Measurements from ENCODE around the gene MAN1C1. TPM values are rescaled to one million over a fixed set of nuclear protein-coding genes. Genes with fewer than 3 reads are reported as not detected.

Gene MAN1C1
- total RNA-seq, 2 donors from 2014 or later, result 2.2 to 4.3 TPM

DNA sequence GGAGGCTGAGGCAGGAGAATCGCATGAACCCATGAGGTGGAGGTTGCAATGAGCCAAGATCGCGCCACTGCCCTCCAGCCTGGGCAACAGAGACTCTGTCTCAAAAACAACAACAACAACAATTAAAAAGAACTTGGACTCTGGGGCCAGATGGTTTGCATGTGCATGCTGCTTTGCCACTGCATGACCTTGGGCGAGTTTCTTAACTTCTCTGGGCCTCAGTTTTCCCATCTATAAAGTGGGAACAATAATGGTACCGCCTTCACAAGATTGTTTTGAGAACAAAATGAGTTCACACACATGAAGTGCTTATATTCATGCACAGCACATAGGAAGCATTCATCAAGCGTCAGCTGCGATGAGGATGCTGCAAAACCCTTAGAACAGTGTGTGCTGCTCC is 74.6 kb downstream of the MAN1C1 start:
- peaks cover 10% of the 10 kb centered on the region for H3K4me1 Mint-ChIP-seq
- no peaks in the 10 kb centered on the region for H3K27me3 ChIP-seq (ENCODE audit: control insufficient read depth, insufficient read depth, low read length, poor library complexity, severe bottlenecking)
- DNase-seq, result no peak
- no peaks in the 10 kb centered on the region for H3K9me3 Mint-ChIP-seq
- no peak for TF ChIP-seq CTCF (conservative IDR thresholded peaks at IDR 0.05)
- H3K27ac ChIP-seq (ENCODE audit: low read depth, low read length), result no peak overlapping the region
- H3K27me3 Mint-ChIP-seq (ENCODE audit: insufficient read depth), result no peaks in the 10 kb centered on the region
- H3K36me3 Mint-ChIP-seq (ENCODE audit: low read depth), result no peaks in the 10 kb centered on the region
- H3K36me3 ChIP-seq (ENCODE audit: control insufficient read depth, insufficient read depth, low read length), result no peaks in the 10 kb centered on the region
- H3K9me3 ChIP-seq (ENCODE audit: control insufficient read depth, low read length), result no peaks in the 10 kb centered on the region
- no peak overlapping the region for H3K9ac ChIP-seq (ENCODE audit: extremely low read depth, low read length, poor library complexity, severe bottlenecking)
- H3K4me3 Mint-ChIP-seq, result no peak overlapping the region
- no peak overlapping the region for H3K27ac Mint-ChIP-seq
- H3K4me3 ChIP-seq (ENCODE audit: low read length), result no peak overlapping the region
- WGBS, 2 experiments (ENCODE audit: insufficient coverage in 1 of 2, insufficient read length in 1 of 2), result 91 to 92% methylated on average over 7 of the region's 7 CpGs
- H3K4me1 ChIP-seq (ENCODE audit: control insufficient read depth, insufficient read depth, low read length), result no peaks in the 10 kb centered on the region

GRCh38 chr1:25692560-25692959 is 76.0 kb downstream of the MAN1C1 start:
- Mint-ChIP-seq H3K27ac (no peak overlapping the region), H3K4me1 (peaks cover 12% of the 10 kb centered on the region), H3K36me3 (ENCODE audit: low read depth) (no peaks in the 10 kb centered on the region), H3K4me3 (no peak overlapping the region), H3K9me3 (no peaks in the 10 kb centered on the region), H3K27me3 (ENCODE audit: insufficient read depth) (no peaks in the 10 kb centered on the region)
- no peaks in the 10 kb centered on the region for H3K9me3 ChIP-seq (ENCODE audit: control insufficient read depth, low read length)
- H3K27me3 ChIP-seq (ENCODE audit: control insufficient read depth, insufficient read depth, low read length, poor library complexity, severe bottlenecking), result no peaks in the 10 kb centered on the region
- no peaks in the 10 kb centered on the region for H3K36me3 ChIP-seq (ENCODE audit: control insufficient read depth, insufficient read depth, low read length)
- no peak overlapping the region for H3K9ac ChIP-seq (ENCODE audit: extremely low read depth, low read length, poor library complexity, severe bottlenecking)
- H3K4me3 ChIP-seq (ENCODE audit: low read length), result no peak overlapping the region
- TF ChIP-seq CTCF (conservative IDR thresholded peaks at IDR 0.05), result peak; percentile 85
- H3K27ac ChIP-seq (ENCODE audit: low read depth, low read length), result no peak overlapping the region
- WGBS, 2 experiments (ENCODE audit: insufficient coverage in 1 of 2, insufficient read length in 1 of 2), result 70 to 77% methylated on average over 3 to 6 of the region's 6 CpGs
- no peaks in the 10 kb centered on the region for H3K4me1 ChIP-seq (ENCODE audit: control insufficient read depth, insufficient read depth, low read length)
- DNase-seq, result peak; percentile 89

DNA sequence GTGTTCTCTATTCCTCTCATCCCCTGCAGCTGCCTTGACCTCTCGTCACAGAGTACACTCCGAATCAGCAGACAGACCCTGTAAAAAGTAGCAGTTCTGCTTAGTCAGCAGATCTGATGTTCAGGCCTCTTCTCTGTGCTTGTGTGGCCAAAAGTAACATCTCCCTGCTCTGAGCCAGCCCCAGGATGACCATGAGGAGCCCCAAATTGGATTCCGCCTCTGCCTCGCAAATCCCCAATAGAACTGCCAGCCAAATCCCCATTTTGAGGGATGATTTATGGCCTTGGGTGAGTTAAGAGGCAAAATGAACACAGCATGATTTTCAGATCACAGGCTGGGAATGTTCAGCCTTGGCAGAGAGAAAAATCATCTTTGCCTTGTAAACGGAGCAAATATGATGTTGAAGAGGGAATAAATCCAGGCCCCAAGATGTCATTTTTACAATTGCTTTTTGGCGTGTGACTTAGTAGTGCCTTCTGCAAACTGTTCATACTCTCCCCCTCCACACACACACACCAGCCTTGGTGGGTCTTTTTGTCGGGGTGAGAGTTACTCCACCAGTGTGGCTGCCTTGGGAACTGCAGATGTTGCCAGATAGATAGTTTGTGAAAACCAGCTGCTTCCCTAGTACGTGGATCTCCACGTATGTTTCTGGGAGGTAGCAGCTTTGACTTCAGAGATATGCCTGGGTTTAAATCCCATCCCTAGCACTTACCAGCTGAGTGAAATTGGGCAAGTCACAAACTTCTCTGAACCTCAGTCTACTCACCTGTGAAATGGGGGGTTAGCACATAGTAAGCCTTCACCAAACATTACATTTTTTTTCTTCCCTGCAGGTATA is 77.8 kb downstream of the MAN1C1 start:
- no peaks in the 10 kb centered on the region for H3K4me1 ChIP-seq (ENCODE audit: control insufficient read depth, insufficient read depth, low read length)
- Mint-ChIP-seq H3K36me3 (ENCODE audit: low read depth) (no peaks in the 10 kb centered on the region), H3K4me1 (peaks cover 16% of the 10 kb centered on the region), H3K27me3 (ENCODE audit: insufficient read depth) (no peaks in the 10 kb centered on the region), H3K9me3 (no peaks in the 10 kb centered on the region), H3K27ac (no peak overlapping the region), H3K4me3 (no peak overlapping the region)
- H3K9ac ChIP-seq (ENCODE audit: extremely low read depth, low read length, poor library complexity, severe bottlenecking), result no peak overlapping the region
- no peaks in the 10 kb centered on the region for H3K27me3 ChIP-seq (ENCODE audit: control insufficient read depth, insufficient read depth, low read length, poor library complexity, severe bottlenecking)
- peak overlapping the region; percentile 2 for H3K27ac ChIP-seq (ENCODE audit: low read depth, low read length)
- DNase-seq, result no peak
- no peaks in the 10 kb centered on the region for H3K9me3 ChIP-seq (ENCODE audit: control insufficient read depth, low read length)
- no peaks in the 10 kb centered on the region for H3K36me3 ChIP-seq (ENCODE audit: control insufficient read depth, insufficient read depth, low read length)
- H3K4me3 ChIP-seq (ENCODE audit: low read length), result no peak overlapping the region
- WGBS, 2 experiments (ENCODE audit: insufficient coverage in 1 of 2, insufficient read length in 1 of 2), result 77 to 93% methylated on average over 6 to 9 of the region's 9 CpGs
- peak; percentile 46 for TF ChIP-seq CTCF (conservative IDR thresholded peaks at IDR 0.05)
